ENCODE results near the gene SBK2.
"Not testable (repeated sequence)": the region's sequence is repeated elsewhere in the genome, so short reads cannot be mapped to it uniquely, and the experiment has no call there.

Gene SBK2

GRCh38 chr19:55580628-55581144 lies 43.8 kb upstream of the SBK2 start, which contains the start of gene ZNF579:
Gene ZNF579 (minus strand): TSS chr19:55580848. CDS start chr19:55579639, 1,209 bp downstream.
- peak; percentile 80 for DNase-seq (ENCODE audit: low read depth)
- in situ Hi-C loops (cut with HindIII; ENCODE audit: low sequenced_read_pairs), result no loop called here
- TF ChIP-seq, protein P1, sequence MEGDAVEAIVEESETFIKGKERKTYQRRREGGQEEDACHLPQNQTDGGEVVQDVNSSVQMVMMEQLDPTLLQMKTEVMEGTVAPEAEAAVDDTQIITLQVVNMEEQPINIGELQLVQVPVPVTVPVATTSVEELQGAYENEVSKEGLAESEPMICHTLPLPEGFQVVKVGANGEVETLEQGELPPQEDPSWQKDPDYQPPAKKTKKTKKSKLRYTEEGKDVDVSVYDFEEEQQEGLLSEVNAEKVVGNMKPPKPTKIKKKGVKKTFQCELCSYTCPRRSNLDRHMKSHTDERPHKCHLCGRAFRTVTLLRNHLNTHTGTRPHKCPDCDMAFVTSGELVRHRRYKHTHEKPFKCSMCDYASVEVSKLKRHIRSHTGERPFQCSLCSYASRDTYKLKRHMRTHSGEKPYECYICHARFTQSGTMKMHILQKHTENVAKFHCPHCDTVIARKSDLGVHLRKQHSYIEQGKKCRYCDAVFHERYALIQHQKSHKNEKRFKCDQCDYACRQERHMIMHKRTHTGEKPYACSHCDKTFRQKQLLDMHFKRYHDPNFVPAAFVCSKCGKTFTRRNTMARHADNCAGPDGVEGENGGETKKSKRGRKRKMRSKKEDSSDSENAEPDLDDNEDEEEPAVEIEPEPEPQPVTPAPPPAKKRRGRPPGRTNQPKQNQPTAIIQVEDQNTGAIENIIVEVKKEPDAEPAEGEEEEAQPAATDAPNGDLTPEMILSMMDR (IDR thresholded peaks at IDR 0.05; ENCODE audit: low read depth, low read length, missing control alignments), result no peak
- peak within 1 kb of the TSS; percentile 92 for H3K4me3 ChIP-seq (ENCODE audit: low read depth, low read length)

DNA sequence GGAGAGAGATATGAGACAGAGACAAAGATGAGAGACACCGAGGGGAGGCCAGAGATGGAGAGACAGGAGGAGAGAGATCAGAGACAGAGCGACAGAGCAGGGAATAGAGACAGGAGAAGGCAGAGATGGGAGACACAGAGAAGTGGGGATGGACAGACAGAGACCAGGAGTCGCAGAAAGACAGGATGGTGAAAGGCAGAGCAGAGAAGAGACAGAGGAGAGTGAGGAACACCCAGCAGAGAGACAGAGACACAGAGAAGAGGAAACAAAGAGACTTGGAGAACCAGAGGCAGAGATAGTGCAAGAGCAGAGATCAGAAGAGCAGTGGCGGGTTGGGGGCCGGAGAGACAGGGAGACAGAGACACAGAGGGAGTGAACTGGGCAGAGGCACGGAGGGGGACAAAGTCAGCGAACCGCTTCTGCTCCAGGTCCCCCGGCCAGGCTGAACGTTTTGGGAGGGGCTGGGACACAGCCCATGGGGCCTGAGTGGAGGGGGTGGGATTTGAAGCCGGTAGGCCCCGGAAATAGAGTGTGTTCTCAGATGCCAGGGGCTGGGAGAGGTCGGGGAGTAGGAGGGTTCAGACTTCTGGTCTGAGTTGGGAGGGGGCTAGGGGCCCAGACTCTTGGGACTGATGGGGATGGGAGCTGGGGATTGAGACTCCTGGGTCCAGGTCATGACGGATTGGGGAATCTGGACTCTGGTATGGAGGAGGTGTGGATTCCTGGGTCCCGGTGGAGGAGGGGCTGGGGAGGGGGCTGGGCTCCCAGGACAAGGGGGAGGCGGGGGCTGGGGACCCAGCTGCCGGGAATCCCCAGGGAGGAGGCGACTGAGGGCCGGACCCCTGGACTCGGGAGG lies 43.1 kb upstream of the SBK2 start:
- TF ChIP-seq, protein P1 (IDR thresholded peaks at IDR 0.05; ENCODE audit: low read depth, low read length, missing control alignments), result no peak
- no peak for DNase-seq (ENCODE audit: low read depth)
- peak overlapping the region; percentile 92 for H3K4me3 ChIP-seq (ENCODE audit: low read depth, low read length)
- in situ Hi-C loops (cut with HindIII; ENCODE audit: low sequenced_read_pairs), result no loop called here

- peak overlapping the region; percentile 92 for H3K4me3 ChIP-seq (ENCODE audit: low read depth, low read length)
- TF ChIP-seq, protein P1 (IDR thresholded peaks at IDR 0.05; ENCODE audit: low read depth, low read length, missing control alignments), result no peak
- in situ Hi-C loops (cut with HindIII; ENCODE audit: low sequenced_read_pairs), result no loop called here
- no peak for DNase-seq (ENCODE audit: low read depth)
Observed at GRCh38 chr19:55578761-55579747, 42.1 kb upstream of the SBK2 start.

- TF ChIP-seq, protein P1 (IDR thresholded peaks at IDR 0.05; ENCODE audit: low read depth, low read length, missing control alignments), result no peak
- H3K4me3 ChIP-seq (ENCODE audit: low read depth, low read length), result no peak overlapping the region
- no peak for DNase-seq (ENCODE audit: low read depth)
- in situ Hi-C loops (cut with HindIII; ENCODE audit: low sequenced_read_pairs), result no loop called here
Observed at GRCh38 chr19:55578031-55578760, 41.3 kb upstream of the SBK2 start.

- TF ChIP-seq, protein P1 (IDR thresholded peaks at IDR 0.05; ENCODE audit: low read depth, low read length, missing control alignments), result no peak
- in situ Hi-C loops (cut with HindIII; ENCODE audit: low sequenced_read_pairs), result no loop called here
- no peak for DNase-seq (ENCODE audit: low read depth)
- no peak overlapping the region for H3K4me3 ChIP-seq (ENCODE audit: low read depth, low read length)
Observed at GRCh38 chr19:55576746-55577145, 39.8 kb upstream of the SBK2 start.

- DNase-seq (ENCODE audit: low read depth); H3K4me3 ChIP-seq (ENCODE audit: low read depth, low read length); in situ Hi-C loops (cut with HindIII; ENCODE audit: low sequenced_read_pairs): not testable (repeated sequence)
Observed at GRCh38 chr19:55573929-55574328, 37.0 kb upstream of the SBK2 start.

DNA sequence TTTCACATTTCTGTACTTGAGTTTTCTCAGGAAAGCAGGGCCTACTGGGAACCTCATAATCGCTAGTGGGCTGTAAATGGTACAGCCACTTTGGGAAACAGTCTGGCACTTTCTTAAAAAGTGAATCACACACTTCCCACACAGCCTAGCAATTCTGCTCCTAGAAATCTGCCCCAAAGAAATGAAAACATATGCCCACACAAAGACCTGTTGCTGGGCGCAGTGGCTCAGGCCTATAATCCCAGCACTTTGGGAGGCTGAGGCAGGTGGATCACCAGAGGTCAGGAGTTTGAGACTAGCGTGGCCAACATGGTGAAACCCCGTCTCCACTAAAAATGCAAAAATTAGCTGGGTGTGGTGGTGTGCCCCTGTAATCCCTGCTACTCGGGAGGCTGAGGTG lies 32.5 kb upstream of the SBK2 start:
- in situ Hi-C loops (cut with HindIII; ENCODE audit: low sequenced_read_pairs); H3K4me3 ChIP-seq (ENCODE audit: low read depth, low read length); DNase-seq (ENCODE audit: low read depth): not testable (repeated sequence)

All from astrocyte of the cerebellum (primary cell).